Fibroblast of the aortic adventitia (primary cell): ENCODE results near the gene OR7G2. TPM values are rescaled to one million over a fixed set of nuclear protein-coding genes. Genes with fewer than 3 reads are reported as not detected.

Experiments
- DNase-seq: peaks from one replicate; pipeline ENCODE4 v3.0.0-alpha.2; 2010; ENCODE audit warnings: low read depth
- H3K4me3 ChIP-seq: 2 replicates; pipeline ENCODE4 v1.5.1; 2011; ENCODE audit warnings: low read depth, mild to moderate bottlenecking, control low read depth, low read length, moderate library complexity
- CTCF ChIP-seq: IDR thresholded peaks from 2 replicates; pipeline ENCODE4 v1.5.1; 2011; ENCODE audit warnings: mild to moderate bottlenecking, low read length, control low read depth, inconsistent platforms; ENCODE audit not compliant: insufficient read depth
- small RNA-seq: library from RNA; depleted of rRNA; stranded (forward); fragments of <200 nt; gene quantifications from one replicate; pipeline ENCODE3, GENCODE V24; 2012
- total RNA-seq: library from RNA; depleted of rRNA; stranded (reverse); fragments of >200 nt; gene quantifications from 2 replicates; pipeline ENCODE4 v1.2.3, GENCODE V29; 2012; ENCODE audit warnings: low replicate concordance

The OR7G2 gene
- total RNA-seq, 1 donor = not detected

DNA sequence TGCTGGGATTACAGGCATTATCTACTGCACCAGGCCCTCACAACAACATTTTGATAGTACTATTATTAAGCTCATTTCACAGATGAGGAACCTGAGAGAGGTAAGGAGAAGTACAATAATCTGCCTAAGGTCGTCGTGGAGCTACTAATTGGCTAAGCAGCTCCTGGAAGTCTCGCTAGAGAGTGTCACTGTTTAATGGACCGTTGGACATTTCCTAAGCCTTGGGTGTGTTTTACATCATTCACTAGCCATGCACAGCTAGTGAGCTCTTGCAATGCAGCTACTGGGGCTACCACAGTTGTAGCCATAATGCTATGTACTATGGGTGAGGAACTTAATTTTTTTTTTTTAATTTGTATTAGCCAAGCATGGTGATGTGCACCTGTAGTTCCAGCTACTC lies 54.4 kb downstream of the OR7G2 start:
- DNase-seq = no peak
- H3K4me3 ChIP-seq = no peak overlapping the region
- TF ChIP-seq CTCF = no peak

Small RNA genes within 50 kb of the gene (small RNA-seq; reads per million reads assigned to genes)
- gene OR1M4P = not detected

Other genes starting within 250 kb of the OR7G2 start
- not detected in 2 replicates for gene MUC16, start 97.1 kb downstream of the OR7G2 start, total RNA-seq
- not detected in 2 replicates for gene OR1M1, start 20.4 kb downstream of the OR7G2 start, total RNA-seq
- gene OR7G1, start 8.3 kb upstream of the OR7G2 start, total RNA-seq = not detected in 2 replicates
- gene OR7G3, start 19.5 kb upstream of the OR7G2 start, total RNA-seq = not detected in 2 replicates
- 13.6 and 18.9 TPM in 2 replicates for gene ZNF317, start 32.9 kb upstream of the OR7G2 start, total RNA-seq
- gene OR7D2, start 71.5 kb upstream of the OR7G2 start, total RNA-seq = not detected in 2 replicates
- not detected in 2 replicates for gene OR7D4, start 112.1 kb upstream of the OR7G2 start, total RNA-seq
- not detected in 2 replicates for gene OR7E24, start 143.5 kb upstream of the OR7G2 start, total RNA-seq
- 8.9 and 12.4 TPM in 2 replicates for gene ZNF699, start 202.4 kb upstream of the OR7G2 start, total RNA-seq
- gene ZNF559, start 216.7 kb upstream of the OR7G2 start, total RNA-seq = 18.0 and 113 TPM in 2 replicates